VCaP (cell line): ENCODE measurements around the gene PILRA.
"Not testable (repeated sequence)": the region's sequence is repeated elsewhere in the genome, so short reads cannot be mapped to it uniquely, and the experiment has no call there.

Experiments
- H3K27ac ChIP-seq: fragments of 450-650 bp; 2 replicates; pipeline ENCODE4 v1.5.1; 2017
- TF ChIP-seq, protein P1 (sequence below): fragments of 450-650 bp; conservative IDR thresholded peaks from 2 replicates; pipeline ENCODE4 v1.5.1; 2017; ENCODE audit warnings: mild to moderate bottlenecking, moderate library complexity

Gene PILRA

GRCh38 chr7:100346921-100347320 is 26.4 kb upstream of the PILRA start:
- TF ChIP-seq, protein P1, sequence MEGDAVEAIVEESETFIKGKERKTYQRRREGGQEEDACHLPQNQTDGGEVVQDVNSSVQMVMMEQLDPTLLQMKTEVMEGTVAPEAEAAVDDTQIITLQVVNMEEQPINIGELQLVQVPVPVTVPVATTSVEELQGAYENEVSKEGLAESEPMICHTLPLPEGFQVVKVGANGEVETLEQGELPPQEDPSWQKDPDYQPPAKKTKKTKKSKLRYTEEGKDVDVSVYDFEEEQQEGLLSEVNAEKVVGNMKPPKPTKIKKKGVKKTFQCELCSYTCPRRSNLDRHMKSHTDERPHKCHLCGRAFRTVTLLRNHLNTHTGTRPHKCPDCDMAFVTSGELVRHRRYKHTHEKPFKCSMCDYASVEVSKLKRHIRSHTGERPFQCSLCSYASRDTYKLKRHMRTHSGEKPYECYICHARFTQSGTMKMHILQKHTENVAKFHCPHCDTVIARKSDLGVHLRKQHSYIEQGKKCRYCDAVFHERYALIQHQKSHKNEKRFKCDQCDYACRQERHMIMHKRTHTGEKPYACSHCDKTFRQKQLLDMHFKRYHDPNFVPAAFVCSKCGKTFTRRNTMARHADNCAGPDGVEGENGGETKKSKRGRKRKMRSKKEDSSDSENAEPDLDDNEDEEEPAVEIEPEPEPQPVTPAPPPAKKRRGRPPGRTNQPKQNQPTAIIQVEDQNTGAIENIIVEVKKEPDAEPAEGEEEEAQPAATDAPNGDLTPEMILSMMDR, result no peak
- no peak overlapping the region for H3K27ac ChIP-seq

DNA sequence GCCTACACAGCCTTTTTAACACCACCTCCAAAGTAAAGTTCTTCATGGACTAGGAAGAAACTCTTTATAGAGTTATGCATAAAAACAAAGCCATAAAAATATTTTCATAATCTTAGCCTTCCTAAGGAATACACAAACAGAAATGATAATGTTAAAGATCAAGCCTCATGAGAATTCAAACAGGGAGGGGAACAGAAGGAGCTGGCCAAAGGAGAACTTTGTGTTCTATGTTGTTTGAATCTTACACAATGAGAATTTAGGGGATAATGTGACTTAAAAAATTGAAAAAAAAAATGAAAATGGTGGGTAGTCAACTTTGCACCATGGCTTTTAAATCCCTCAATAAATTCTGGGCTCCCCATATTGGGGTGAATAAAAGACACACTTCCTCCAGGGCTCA is 24.5 kb upstream of the PILRA start:
- TF ChIP-seq, protein P1, result no peak
- H3K27ac ChIP-seq, result no peak overlapping the region

GRCh38 chr7:100349757-100350156 is 23.5 kb upstream of the PILRA start:
- TF ChIP-seq, protein P1, result no peak

DNA sequence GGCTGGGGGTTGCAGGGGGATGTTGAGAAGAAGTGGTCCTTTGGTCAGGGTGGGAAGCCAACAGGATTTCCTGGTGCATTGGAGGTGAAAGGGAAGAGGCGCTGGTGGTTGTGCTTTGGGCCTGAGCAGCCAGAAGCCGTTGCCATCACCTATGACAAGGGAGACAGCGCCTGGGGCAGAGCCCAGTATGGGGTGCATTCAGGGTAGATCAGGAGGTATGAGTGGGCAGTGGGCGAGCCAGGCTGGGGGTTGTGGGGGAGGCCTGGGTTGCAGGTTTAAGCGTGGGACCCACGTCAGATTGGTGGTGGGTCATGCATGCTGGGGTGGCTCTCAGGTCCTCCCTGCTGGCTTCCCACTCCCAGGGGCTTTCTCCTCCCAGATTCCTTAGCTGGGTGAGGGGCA is 21.6 kb upstream of the PILRA start:
- TF ChIP-seq, protein P1, result no peak
- no peak overlapping the region for H3K27ac ChIP-seq

More at GRCh38 chr7:100349757-100350156, 23.5 kb upstream of the PILRA start:
- no peak overlapping the region for H3K27ac ChIP-seq

GRCh38 chr7:100352230-100352781 is 21.0 kb upstream of the PILRA start:
- not testable (repeated sequence) for H3K27ac ChIP-seq

GRCh38 chr7:100352984-100353684 is 20.2 kb upstream of the PILRA start:
- TF ChIP-seq, protein P1, result no peak
- H3K27ac ChIP-seq, result no peak overlapping the region

GRCh38 chr7:100353685-100354330 is 19.5 kb upstream of the PILRA start:
- TF ChIP-seq, protein P1, result no peak

More at GRCh38 chr7:100353685-100354330, 19.5 kb upstream of the PILRA start:
- no peak overlapping the region for H3K27ac ChIP-seq
